Smooth muscle cell (in vitro differentiated cells): ENCODE results near the gene SCEL. TPM values are rescaled to one million over a fixed set of nuclear protein-coding genes. Genes with fewer than 3 reads are reported as not detected.

ENCODE experiments used
- polyA plus RNA-seq: library from polyadenylated mRNA; unstranded; fragments of >200 nt; fragmentation: Nextera tagmentation; extraction: Ambion mirVana; gene quantifications from 2 replicates; pipeline ENCODE4 v1.2.1, GENCODE V29; 2016
- small RNA-seq: library from RNA; depleted of rRNA; stranded (forward); fragments of <200 nt; gene quantifications from one replicate; pipeline ENCODE3, GENCODE V24; 2014
- total RNA-seq: library from RNA; depleted of rRNA; stranded (reverse); fragments of >200 nt; gene quantifications from 2 replicates; pipeline ENCODE4 v1.2.3, GENCODE V29; 2014

SCEL gene
- total and polyA plus RNA-seq, 2 experiments from 2014 or later, result 0.55 to 4.3 TPM

Small RNA genes within 50 kb of the gene (small RNA-seq; reads per million reads assigned to genes)
- gene RNY3P7, result not detected
- gene SPTLC1P5, result not detected

Other genes with a start within 250 kb of the SCEL start
- 61.0 and 62.0 TPM in 2 replicates for gene MYCBP2, start 208.6 kb upstream of the SCEL start, total RNA-seq
- gene MYCBP2, start 208.6 kb upstream of the SCEL start, polyA plus RNA-seq, result 20.1 and 33.6 TPM in 2 replicates
- gene SLAIN1, start 162.0 kb downstream of the SCEL start, total RNA-seq, result 0.18 and 0.81 TPM in 2 replicates
- gene SLAIN1, start 162.0 kb downstream of the SCEL start, polyA plus RNA-seq, result 1.3 TPM in 1 of 2 replicates, not detected in the other